ENCODE measurements around the gene GORASP2.

The GORASP2 gene

GRCh38 chr2:170886386-170886785 lies 42.7 kb upstream of the GORASP2 start (continued):
- TF ChIP-seq HIC1 (tag by site-specific recombination; IDR thresholded peaks at IDR 0.05) (no peak), KLF7 (tag by site-specific recombination; IDR thresholded peaks at IDR 0.05; ENCODE audit: borderline replicate concordance) (no peak), ZFP37 (tag by site-specific recombination; IDR thresholded peaks at IDR 0.05) (no peak), TCF7L2 (IDR thresholded peaks at IDR 0.05; ENCODE audit: borderline replicate concordance, low read depth, low read length) (no peak), ZNF544 (tag by site-specific recombination; IDR thresholded peaks at IDR 0.05) (no peak), GLIS1 (tag by site-specific recombination; IDR thresholded peaks at IDR 0.05) (no peak)

- Histone ChIP-seq H3K27ac (ENCODE audit: extremely low read depth, low read depth, low read length) (no peak overlapping the region), H3K36me3 (ENCODE audit: control insufficient read depth in 2 of 2, insufficient read depth in 1 of 2, low read length in 2 of 2) (no peaks in the 10 kb centered on the region), H3K4me1 (ENCODE audit: control insufficient read depth, insufficient read depth, low read length) (no peaks in the 10 kb centered on the region), H3K9me3 (ENCODE audit: control insufficient read depth, insufficient read depth, low read depth, low read length) (no peaks in the 10 kb centered on the region), H3K4me3 (ENCODE audit: low read depth, low read length) (no peak overlapping the region)
- CTCF ChIA-PET = interaction anchor here (0.6 to 1.8 kb wide), 4 partner anchors 10 to 800 kb away, joined by 4 to 6 read pairs (median 4); no protein-coding TSS in a partner anchor
- POLR2A ChIA-PET = no interaction called here
- no peak for TF ChIP-seq KLF17 (tag by site-specific recombination; IDR thresholded peaks at IDR 0.05)
These were observed 41.6 kb upstream of the GORASP2 start for GRCh38 chr2:170887496-170887895.

GRCh38 chr2:170887896-170888295 lies 41.2 kb upstream of the GORASP2 start:
- Histone ChIP-seq H3K4me1 (ENCODE audit: control insufficient read depth, insufficient read depth, low read length) (no peaks in the 10 kb centered on the region), H3K9me3 (ENCODE audit: control insufficient read depth, insufficient read depth, low read depth, low read length) (no peaks in the 10 kb centered on the region), H3K27ac (ENCODE audit: extremely low read depth, low read depth, low read length) (no peak overlapping the region), H3K4me3 (ENCODE audit: low read depth, low read length) (no peak overlapping the region), H3K36me3 (ENCODE audit: control insufficient read depth in 2 of 2, insufficient read depth in 1 of 2, low read length in 2 of 2) (no peaks in the 10 kb centered on the region)
- POLR2A ChIA-PET = no interaction called here
- CTCF ChIA-PET = interaction anchor here (1.5 to 1.8 kb wide), 2 partner anchors 13 to 15 kb away, joined by 4 to 6 read pairs; no protein-coding TSS in a partner anchor
- TF ChIP-seq ZSCAN30 (tag by site-specific recombination; IDR thresholded peaks at IDR 0.05) (no peak), KLF8 (tag by site-specific recombination; IDR thresholded peaks at IDR 0.05) (no peak), ZNF488 (tag by site-specific recombination; IDR thresholded peaks at IDR 0.05) (no peak), ZNF324 (tag by site-specific recombination; IDR thresholded peaks at IDR 0.05) (no peak), ZNF155 (tag by site-specific recombination; IDR thresholded peaks at IDR 0.05) (no peak), ZBTB49 (tag by site-specific recombination; IDR thresholded peaks at IDR 0.05; ENCODE audit: low read depth) (no peak), ZNF513 (tag by site-specific recombination; IDR thresholded peaks at IDR 0.05) (no peak), ZIC2 (tag by site-specific recombination; IDR thresholded peaks at IDR 0.05) (no peak), ZNF645 (tag by site-specific recombination; IDR thresholded peaks at IDR 0.05) (no peak), MYNN (tag by site-specific recombination; IDR thresholded peaks at IDR 0.05; ENCODE audit: borderline replicate concordance) (no peak), ZXDB (tag by site-specific recombination; IDR thresholded peaks at IDR 0.05) (no peak)
